ENCODE measurements around the gene CYLD. TPM values are rescaled to one million over a fixed set of nuclear protein-coding genes. Genes with fewer than 3 reads are reported as not detected.
A peak's percentile ranks its signal among the peaks of the same experiment; 100 is the strongest.

Gene CYLD
- total RNA-seq, 2 donors from 2014 or later = 28.1 to 30.2 TPM

GRCh38 chr16:50719401-50720337 is 22.2 kb upstream of the CYLD start:
- Histone ChIP-seq H3K27me3 (replicated peaks; ENCODE audit: insufficient read depth) (no peaks in the 10 kb centered on the region), H3K4me1 (replicated peaks) (no peaks in the 10 kb centered on the region), H3K27ac (peak overlapping the region; percentile 12 to 62), H3K4me3 (no peak overlapping the region), H3K36me3 (no peaks in the 10 kb centered on the region), H3K9me3 (no peaks in the 10 kb centered on the region)
- 55% methylated on average over 20 of the region's 20 CpGs for WGBS
- TF ChIP-seq POLR2AphosphoS5 (IDR thresholded peaks at IDR 0.05) (peak; percentile 7), POLR2A (IDR thresholded peaks at IDR 0.05) (no peak)
- peak; percentile 68 for DNase-seq (ENCODE audit: low spot score)
- intact Hi-C loops (cut with DNase I) = no loop called here

GRCh38 chr16:50721549-50722404 is 20.1 kb upstream of the CYLD start:
- 88% methylated on average over 6 of the region's 6 CpGs for WGBS
- Histone ChIP-seq H3K27ac (no peak overlapping the region), H3K27me3 (replicated peaks; ENCODE audit: insufficient read depth) (no peaks in the 10 kb centered on the region), H3K9me3 (no peaks in the 10 kb centered on the region), H3K4me3 (no peak overlapping the region), H3K4me1 (replicated peaks) (no peaks in the 10 kb centered on the region), H3K36me3 (no peaks in the 10 kb centered on the region)
- no peak for DNase-seq (ENCODE audit: low spot score)
- TF ChIP-seq POLR2AphosphoS5 (IDR thresholded peaks at IDR 0.05) (no peak), POLR2A (IDR thresholded peaks at IDR 0.05) (no peak), CTCF (IDR thresholded peaks at IDR 0.05) (no peak)
- intact Hi-C loops (cut with DNase I) = no loop called here

GRCh38 chr16:50722405-50722737 is 19.5 kb upstream of the CYLD start:
- TF ChIP-seq POLR2AphosphoS5 (IDR thresholded peaks at IDR 0.05) (no peak), CTCF (IDR thresholded peaks at IDR 0.05) (no peak), POLR2A (IDR thresholded peaks at IDR 0.05) (no peak)
- H3K9me3 ChIP-seq = no peaks in the 10 kb centered on the region
- intact Hi-C loops (cut with DNase I) = no loop called here
- 100% methylated on average over 1 of the region's 1 CpG for WGBS
- no peak overlapping the region for H3K4me3 ChIP-seq
- H3K27ac ChIP-seq = no peak overlapping the region
- no peaks in the 10 kb centered on the region for H3K4me1 ChIP-seq (replicated peaks)
- H3K36me3 ChIP-seq = no peaks in the 10 kb centered on the region
- H3K27me3 ChIP-seq (replicated peaks; ENCODE audit: insufficient read depth) = no peaks in the 10 kb centered on the region
- no peak for DNase-seq (ENCODE audit: low spot score)

GRCh38 chr16:50722960-50723359 is 18.9 kb upstream of the CYLD start:
- TF ChIP-seq CTCF (IDR thresholded peaks at IDR 0.05) (no peak), POLR2A (IDR thresholded peaks at IDR 0.05) (no peak), POLR2AphosphoS5 (IDR thresholded peaks at IDR 0.05) (no peak)
- intact Hi-C loops (cut with DNase I) = no loop called here
- H3K36me3 ChIP-seq = no peaks in the 10 kb centered on the region
- H3K27me3 ChIP-seq (replicated peaks; ENCODE audit: insufficient read depth) = no peaks in the 10 kb centered on the region
- no peak for DNase-seq (ENCODE audit: low spot score)
- no peak overlapping the region for H3K27ac ChIP-seq
- no peaks in the 10 kb centered on the region for H3K9me3 ChIP-seq
- no peaks in the 10 kb centered on the region for H3K4me1 ChIP-seq (replicated peaks)
- H3K4me3 ChIP-seq = no peak overlapping the region
- WGBS = 90% methylated on average over 2 of the region's 2 CpGs

GRCh38 chr16:50724306-50724705 is 17.6 kb upstream of the CYLD start:
- Histone ChIP-seq H3K27ac (no peak overlapping the region), H3K4me1 (replicated peaks) (no peaks in the 10 kb centered on the region), H3K36me3 (no peaks in the 10 kb centered on the region), H3K4me3 (no peak overlapping the region), H3K27me3 (replicated peaks; ENCODE audit: insufficient read depth) (no peaks in the 10 kb centered on the region), H3K9me3 (no peaks in the 10 kb centered on the region)
- intact Hi-C loops (cut with DNase I) = no loop called here
- TF ChIP-seq POLR2A (IDR thresholded peaks at IDR 0.05) (no peak), CTCF (IDR thresholded peaks at IDR 0.05) (no peak), POLR2AphosphoS5 (IDR thresholded peaks at IDR 0.05) (no peak)
- no peak for DNase-seq (ENCODE audit: low spot score)

All from prostate gland (tissue), 2 donors.